ENCODE measurements around the gene SEC24C.
"Not testable (repeated sequence)": the region's sequence is repeated elsewhere in the genome, so short reads cannot be mapped to it uniquely, and the experiment has no call there.

- TF ChIP-seq CTCF (IDR thresholded peaks at IDR 0.05; ENCODE audit: insufficient read depth, low read depth, low read length); EZH2 (IDR thresholded peaks at IDR 0.05; ENCODE audit: insufficient read depth, low read length): not testable (repeated sequence)
These were observed 38.6 kb upstream of the SEC24C start for GRCh38 chr10:73705506-73706072.

Measured in astrocyte (in vitro differentiated cells and primary cell).